ENCODE data around the gene OR13A1. TPM values are rescaled to one million over a fixed set of nuclear protein-coding genes. Genes with fewer than 3 reads are reported as not detected.
"Not testable (repeated sequence)": the region's sequence is repeated elsewhere in the genome, so short reads cannot be mapped to it uniquely, and the experiment has no call there.

The OR13A1 gene
- total RNA-seq, 1 experiment from 2014 or later: 0.15 TPM

- H3K27me3 Mint-ChIP-seq (ENCODE audit: low read depth): peaks cover 8% of the 10 kb centered on the region
- ATAC-seq (no peak), DNase-seq (ENCODE audit: low spot score) (no peak)
- no peak overlapping the region for H3K27ac Mint-ChIP-seq
- ChIA-PET CTCF (no interaction called here), POLR2A (no interaction called here)
- peaks cover 8% of the 10 kb centered on the region for H3K9me3 Mint-ChIP-seq
- peaks cover 12% of the 10 kb centered on the region for H3K4me1 Mint-ChIP-seq
- H3K36me3 Mint-ChIP-seq: 0 out of 2 replicates have a peak, but pooled peaks cover 2% of the 10 kb centered on the region
- no peak overlapping the region for H3K4me3 Mint-ChIP-seq
- TF ChIP-seq ZNF317 (CRISPR knock-in tag; IDR thresholded peaks at IDR 0.05; ENCODE audit: borderline replicate concordance, low read depth) (no peak), GTF2I (CRISPR knock-in tag; conservative IDR thresholded peaks at IDR 0.05) (no peak), PREB (CRISPR knock-in tag; IDR thresholded peaks at IDR 0.05; ENCODE audit: borderline replicate concordance) (no peak), ZMAT4 (CRISPR knock-in tag; IDR thresholded peaks at IDR 0.05) (no peak), AFF4 (CRISPR knock-in tag; IDR thresholded peaks at IDR 0.05; ENCODE audit: borderline replicate concordance) (no peak), CTCF (IDR thresholded peaks at IDR 0.05) (no peak)
These were observed 38.9 kb upstream of the OR13A1 start for GRCh38 chr10:45354261-45354660.

- ATAC-seq (no peak), DNase-seq (ENCODE audit: low spot score) (no peak)
- H3K36me3 Mint-ChIP-seq: peaks cover 6% of the 10 kb centered on the region
- TF ChIP-seq NFATC4 (CRISPR knock-in tag; IDR thresholded peaks at IDR 0.05) (no peak), GABPB1 (CRISPR knock-in tag; IDR thresholded peaks at IDR 0.05) (no peak), STAT6 (CRISPR knock-in tag; conservative IDR thresholded peaks at IDR 0.05; ENCODE audit: low read depth) (no peak), E2F4 (CRISPR knock-in tag; IDR thresholded peaks at IDR 0.05; ENCODE audit: borderline replicate concordance, low read depth) (no peak)
- H3K4me3 Mint-ChIP-seq: no peak overlapping the region
- peaks cover 14% of the 10 kb centered on the region for H3K9me3 Mint-ChIP-seq
- POLR2A ChIA-PET: no interaction called here
- no peak overlapping the region for H3K27ac Mint-ChIP-seq
- peaks cover 2% of the 10 kb centered on the region for H3K4me1 Mint-ChIP-seq
- peaks cover 7% of the 10 kb centered on the region; the same call in 1 of the 2 replicates for H3K27me3 Mint-ChIP-seq (ENCODE audit: low read depth)
- CTCF ChIA-PET: no interaction called here
These were observed 37.8 kb upstream of the OR13A1 start for GRCh38 chr10:45353186-45353585.

GRCh38 chr10:45348196-45348765, 32.9 kb upstream of the OR13A1 start:
- peaks cover 20% of the 10 kb centered on the region for H3K27me3 Mint-ChIP-seq (ENCODE audit: low read depth)
- H3K36me3 Mint-ChIP-seq: peaks cover 13% of the 10 kb centered on the region
- peaks cover 31% of the 10 kb centered on the region for H3K9me3 Mint-ChIP-seq
- DNase-seq (ENCODE audit: low spot score); H3K4me1 Mint-ChIP-seq; CTCF ChIA-PET; H3K27ac Mint-ChIP-seq; H3K4me3 Mint-ChIP-seq; ATAC-seq; POLR2A ChIA-PET: not testable (repeated sequence)

GRCh38 chr10:45347464-45347863, 32.1 kb upstream of the OR13A1 start:
- CTCF ChIA-PET; ATAC-seq; H3K4me1 Mint-ChIP-seq; POLR2A ChIA-PET; H3K4me3 Mint-ChIP-seq; H3K27ac Mint-ChIP-seq; DNase-seq (ENCODE audit: low spot score): not testable (repeated sequence)
- H3K36me3 Mint-ChIP-seq: peaks cover 18% of the 10 kb centered on the region
- H3K9me3 Mint-ChIP-seq: peaks cover 38% of the 10 kb centered on the region
- H3K27me3 Mint-ChIP-seq (ENCODE audit: low read depth): peaks cover 21% of the 10 kb centered on the region

GRCh38 chr10:45346652-45347335, 31.4 kb upstream of the OR13A1 start:
- peaks cover 20% of the 10 kb centered on the region for H3K36me3 Mint-ChIP-seq
- DNase-seq (ENCODE audit: low spot score); ATAC-seq; POLR2A ChIA-PET; H3K4me1 Mint-ChIP-seq; H3K27ac Mint-ChIP-seq; H3K4me3 Mint-ChIP-seq; CTCF ChIA-PET: not testable (repeated sequence)
- H3K27me3 Mint-ChIP-seq (ENCODE audit: low read depth): peaks cover 21% of the 10 kb centered on the region
- H3K9me3 Mint-ChIP-seq: peaks cover 43% of the 10 kb centered on the region
